VCaP (cell line): ENCODE data around the gene CTBP1.

Experiments used
- H3K27ac ChIP-seq: fragments of 450-650 bp; 2 replicates; pipeline ENCODE4 v1.5.1; 2017
- CTCF ChIP-seq: fragments of 450-650 bp; conservative IDR thresholded peaks from 2 replicates; pipeline ENCODE4 v1.5.1; 2017; ENCODE audit warnings: mild to moderate bottlenecking, moderate library complexity

CTBP1 gene

GRCh38 chr4:1174941-1175634 lies 73.8 kb downstream of the CTBP1 start:
- peak overlapping the region; percentile 100 for H3K27ac ChIP-seq
- no peak for TF ChIP-seq CTCF

GRCh38 chr4:1172971-1173757 lies 75.8 kb downstream of the CTBP1 start:
- no peak for TF ChIP-seq CTCF
- H3K27ac ChIP-seq = peak overlapping the region; percentile 100

- H3K27ac ChIP-seq = peak within 1 kb of the TSS; percentile 100
Observed at GRCh38 chr4:1172228-1172851, 76.6 kb downstream of the CTBP1 start, which contains the start of gene SPON2. Gene SPON2, minus strand, starts transcription at chr4:1172583.

GRCh38 chr4:1171311-1172227 lies 77.4 kb downstream of the CTBP1 start:
- TF ChIP-seq CTCF = no peak
- peak overlapping the region; percentile 100 for H3K27ac ChIP-seq

More at GRCh38 chr4:1172228-1172851, 76.6 kb downstream of the CTBP1 start, which contains the start of gene SPON2:
- no peak for TF ChIP-seq CTCF

- TF ChIP-seq CTCF = no peak
- peak overlapping the region; percentile 100 for H3K27ac ChIP-seq
Observed at GRCh38 chr4:1170976-1171310, 78.0 kb downstream of the CTBP1 start.

GRCh38 chr4:1170156-1170975 lies 78.6 kb downstream of the CTBP1 start:
- H3K27ac ChIP-seq = peak overlapping the region; percentile 100
- no peak for TF ChIP-seq CTCF
